IPS-20b (cell line): ENCODE measurements around the gene TRIM8.

Experiments used
- H3K27ac ChIP-seq: one replicate; pipeline ENCODE4 v1.5.1; 2013; ENCODE audit warnings: low read length
- H3K27me3 ChIP-seq: 2 replicates; pipeline ENCODE4 v1.6.1; 2013; ENCODE audit warnings: mild to moderate bottlenecking, low read length, inconsistent platforms; ENCODE audit not compliant: insufficient read depth
- H3K36me3 ChIP-seq: 2 replicates; pipeline ENCODE4 v1.6.1; 2013; ENCODE audit warnings: low read depth, mild to moderate bottlenecking, inconsistent platforms, low read length, moderate library complexity; ENCODE audit not compliant: insufficient read depth
- H3K4me1 ChIP-seq: 2 replicates; pipeline ENCODE4 v1.6.1; 2013; ENCODE audit warnings: mild to moderate bottlenecking, control low read depth, inconsistent platforms, low read length, moderate library complexity; ENCODE audit not compliant: insufficient read depth
- H3K4me3 ChIP-seq: 2 replicates; pipeline ENCODE4 v1.5.1; 2013; ENCODE audit warnings: mild to moderate bottlenecking, low read length, inconsistent platforms
- H3K9ac ChIP-seq: 2 replicates; pipeline ENCODE4 v1.6.1; 2013; ENCODE audit warnings: low read depth, mild to moderate bottlenecking, inconsistent platforms, low read length, moderate library complexity
- H3K9me3 ChIP-seq: 2 replicates; pipeline ENCODE4 v1.6.1; 2013; ENCODE audit warnings: mild to moderate bottlenecking, low read depth, low read length, inconsistent platforms; ENCODE audit not compliant: insufficient read depth

TRIM8 gene

GRCh38 chr10:102617041-102617440 lies 27.2 kb upstream of the TRIM8 start:
- no peak overlapping the region for H3K27ac ChIP-seq
- no peaks in the 10 kb centered on the region for H3K4me1 ChIP-seq
- H3K27me3 ChIP-seq = no peaks in the 10 kb centered on the region
- no peak overlapping the region for H3K9ac ChIP-seq
- H3K36me3 ChIP-seq = no peaks in the 10 kb centered on the region
- no peaks in the 10 kb centered on the region for H3K9me3 ChIP-seq
- no peak overlapping the region for H3K4me3 ChIP-seq

GRCh38 chr10:102617816-102618215 lies 26.5 kb upstream of the TRIM8 start:
- no peaks in the 10 kb centered on the region for H3K4me1 ChIP-seq
- H3K27me3 ChIP-seq = no peaks in the 10 kb centered on the region
- no peak overlapping the region for H3K4me3 ChIP-seq
- no peaks in the 10 kb centered on the region for H3K36me3 ChIP-seq
- no peaks in the 10 kb centered on the region for H3K9me3 ChIP-seq
- H3K9ac ChIP-seq = no peak overlapping the region
- no peak overlapping the region for H3K27ac ChIP-seq

- Histone ChIP-seq H3K4me1 (no peaks in the 10 kb centered on the region), H3K27me3 (no peaks in the 10 kb centered on the region), H3K36me3 (no peaks in the 10 kb centered on the region), H3K9ac (no peak overlapping the region), H3K9me3 (no peaks in the 10 kb centered on the region), H3K27ac (no peak overlapping the region), H3K4me3 (no peak overlapping the region)
These were observed 24.8 kb upstream of the TRIM8 start for GRCh38 chr10:102619281-102619981.

GRCh38 chr10:102620138-102620590 lies 24.1 kb upstream of the TRIM8 start:
- Histone ChIP-seq H3K27me3 (no peaks in the 10 kb centered on the region), H3K4me3 (no peak overlapping the region), H3K4me1 (no peaks in the 10 kb centered on the region), H3K9me3 (no peaks in the 10 kb centered on the region), H3K36me3 (no peaks in the 10 kb centered on the region), H3K9ac (no peak overlapping the region), H3K27ac (no peak overlapping the region)

- H3K36me3 ChIP-seq = no peaks in the 10 kb centered on the region
- no peak overlapping the region for H3K9ac ChIP-seq
- H3K4me1 ChIP-seq = no peaks in the 10 kb centered on the region
- no peak overlapping the region for H3K27ac ChIP-seq
- no peaks in the 10 kb centered on the region for H3K9me3 ChIP-seq
- H3K27me3 ChIP-seq = no peaks in the 10 kb centered on the region
- no peak overlapping the region for H3K4me3 ChIP-seq
These were observed 23.5 kb upstream of the TRIM8 start for GRCh38 chr10:102620591-102621442.

- Histone ChIP-seq H3K9me3 (no peaks in the 10 kb centered on the region), H3K27ac (no peak overlapping the region), H3K4me3 (no peak overlapping the region), H3K9ac (no peak overlapping the region), H3K36me3 (no peaks in the 10 kb centered on the region), H3K4me1 (no peaks in the 10 kb centered on the region; the same call in 1 of the 2 replicates), H3K27me3 (no peaks in the 10 kb centered on the region)
These were observed 22.6 kb upstream of the TRIM8 start for GRCh38 chr10:102621443-102622325.

GRCh38 chr10:102624094-102624493 lies 20.2 kb upstream of the TRIM8 start:
- H3K9me3 ChIP-seq = no peaks in the 10 kb centered on the region
- no peak overlapping the region for H3K27ac ChIP-seq
- H3K36me3 ChIP-seq = no peaks in the 10 kb centered on the region
- no peaks in the 10 kb centered on the region for H3K27me3 ChIP-seq
- H3K4me3 ChIP-seq = no peak overlapping the region
- peaks cover 22% of the 10 kb centered on the region for H3K4me1 ChIP-seq
- H3K9ac ChIP-seq = no peak overlapping the region

- H3K9ac ChIP-seq = no peak overlapping the region
- no peak overlapping the region for H3K4me3 ChIP-seq
These were observed 19.3 kb upstream of the TRIM8 start for GRCh38 chr10:102624751-102625645.

GRCh38 chr10:102626026-102626685 lies 18.1 kb upstream of the TRIM8 start:
- no peak overlapping the region for H3K4me3 ChIP-seq
- H3K36me3 ChIP-seq = no peaks in the 10 kb centered on the region
- H3K4me1 ChIP-seq = peaks cover 37% of the 10 kb centered on the region
- no peaks in the 10 kb centered on the region for H3K27me3 ChIP-seq
- no peak overlapping the region for H3K9ac ChIP-seq
- no peak overlapping the region for H3K27ac ChIP-seq
- H3K9me3 ChIP-seq = no peaks in the 10 kb centered on the region

More at GRCh38 chr10:102624751-102625645, 19.3 kb upstream of the TRIM8 start:
- Histone ChIP-seq H3K27ac (no peak overlapping the region), H3K27me3 (no peaks in the 10 kb centered on the region), H3K4me1 (peaks cover 29% of the 10 kb centered on the region), H3K9me3 (no peaks in the 10 kb centered on the region), H3K36me3 (no peaks in the 10 kb centered on the region)

GRCh38 chr10:102627291-102627735 lies 17.0 kb upstream of the TRIM8 start:
- Histone ChIP-seq H3K36me3 (no peaks in the 10 kb centered on the region), H3K4me1 (peaks cover 37% of the 10 kb centered on the region), H3K27ac (peak overlapping the region; percentile 99), H3K9ac (peak overlapping the region; percentile 92), H3K9me3 (no peaks in the 10 kb centered on the region), H3K27me3 (no peaks in the 10 kb centered on the region), H3K4me3 (peak overlapping the region; percentile 41; the same call in 1 of the 2 replicates)
